Measurements from ENCODE around the gene C1orf35. TPM values are rescaled to one million over a fixed set of nuclear protein-coding genes. Genes with fewer than 3 reads are reported as not detected.

C1orf35 gene
- 63.3 and 93.0 TPM in 2 replicates for total RNA-seq (2014; rRNA removed)
- percentile 89 among the genes with signal in this experiment for Bru-seq, nascent RNA
- percentile 92 among the genes with signal in this experiment for BruChase-seq, experiment 1, labeled RNA remaining after a 6-hour chase
- BruChase-seq, experiment 2, labeled RNA remaining after a 2-hour chase, result percentile 95 among the genes with signal in this experiment
- long read RNA-seq, transcript C1orf35-201 (8 exons, 1,427 nt), result major isoform, 31 of 139 reads
- long read RNA-seq, partial matches to known transcripts, result 84 of 139 reads
- long read RNA-seq, other reads (novel, unspliced or antisense), result 19 of 139 reads

DNA sequence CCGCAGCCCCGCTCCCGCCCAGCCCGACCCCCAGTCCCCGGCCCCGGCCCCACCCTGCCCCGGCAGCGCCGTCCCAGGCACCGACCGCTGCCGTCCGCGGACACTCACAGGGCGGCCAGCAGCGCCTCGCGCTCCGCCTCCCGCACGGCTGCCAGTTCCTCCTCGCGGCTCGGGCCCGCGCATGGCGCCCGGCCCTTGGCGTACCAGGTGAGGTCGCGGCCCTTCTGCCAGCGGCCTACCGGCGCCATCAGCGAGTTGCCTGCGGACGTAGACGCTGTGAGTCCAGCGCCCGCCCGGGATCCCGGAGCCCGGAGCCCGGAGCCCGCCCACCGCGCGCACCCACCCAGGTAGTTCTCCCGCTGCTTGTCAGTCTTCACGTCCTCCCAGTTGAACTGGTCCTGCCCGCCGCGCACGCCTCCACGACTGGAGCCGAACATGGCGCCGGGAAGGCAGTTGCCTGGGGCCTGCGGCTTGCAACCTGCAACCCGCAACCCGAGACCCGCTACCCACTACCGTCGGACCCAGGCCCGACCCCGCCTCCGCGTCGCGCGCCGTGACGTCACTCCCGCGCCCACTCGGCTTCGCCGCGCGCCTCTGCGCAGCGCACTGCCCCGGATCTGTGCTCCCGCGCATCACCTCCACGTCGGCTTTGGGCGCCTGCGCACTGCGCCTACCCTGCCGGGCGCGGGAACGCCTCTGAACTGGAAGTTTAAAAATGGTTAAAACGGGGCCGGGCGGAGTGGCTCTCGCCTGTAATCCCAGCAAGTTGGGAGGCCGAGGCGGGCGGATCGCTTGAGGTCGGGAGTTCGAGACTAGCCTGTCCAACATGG lies at the start of gene C1orf35:
C1orf35 (minus strand) TSS at position 535 of the 830 bp plus-strand sequence; CDS start at position 437, 98 bp downstream.
- Histone ChIP-seq H3K9ac (ENCODE audit: low read length) (peak within 1 kb of the TSS; percentile 91), H3K4me2 (ENCODE audit: low read length) (peak within 1 kb of the TSS; percentile 89), H3F3A (ENCODE audit: low read length, unreplicated experiment) (peaks cover 14% of the 10 kb centered on the region), H2AFZ (ENCODE audit: low read length) (peak within 1 kb of the TSS; percentile 93), H3K9me2 (replicated peaks; ENCODE audit: low read length) (no peaks in the 10 kb centered on the region), H3K27me3 (ENCODE audit: low read length) (no peaks in the 10 kb centered on the region), H3K27ac (ENCODE audit: low read length) (peak within 1 kb of the TSS; percentile 42), H3K4me1 (ENCODE audit: insufficient read depth, low read length) (peaks cover 27% of the 10 kb centered on the region), H3K79me2 (ENCODE audit: low read length) (peaks cover 61% of the 10 kb centered on the region), H3K36me3 (ENCODE audit: low read depth, low read length) (peaks cover 43% of the 10 kb centered on the region), H4K20me1 (ENCODE audit: low read length) (peaks cover 28% of the 10 kb centered on the region), H3K9me3 (ENCODE audit: low read length) (no peaks in the 10 kb centered on the region), H3K4me3 (ENCODE audit: low read length) (peak within 1 kb of the TSS; percentile 79)
- ChIA-PET POLR2A (ENCODE audit: unreplicated experiment) (no interaction called here), CTCF (no interaction called here)
- intact Hi-C loops (cut with micrococcal nuclease), result loop anchor here (1.0 to 10.0 kb wide), 3 partner anchors 20 to 538 kb away; partner anchors contain the start of genes ARF1 and ZNF678
- ATAC-seq, result peak; percentile 71
- no TSS peak for BruUV-seq (replicated peaks)
- TF ChIP-seq EZH2 (IDR thresholded peaks at IDR 0.05; ENCODE audit: low read length, unreplicated experiment), result no peak
- no peak for TF ChIP-seq EZH2phosphoT487 (IDR thresholded peaks at IDR 0.05; ENCODE audit: borderline replicate concordance, low read length)
- TF ChIP-seq, protein P1, sequence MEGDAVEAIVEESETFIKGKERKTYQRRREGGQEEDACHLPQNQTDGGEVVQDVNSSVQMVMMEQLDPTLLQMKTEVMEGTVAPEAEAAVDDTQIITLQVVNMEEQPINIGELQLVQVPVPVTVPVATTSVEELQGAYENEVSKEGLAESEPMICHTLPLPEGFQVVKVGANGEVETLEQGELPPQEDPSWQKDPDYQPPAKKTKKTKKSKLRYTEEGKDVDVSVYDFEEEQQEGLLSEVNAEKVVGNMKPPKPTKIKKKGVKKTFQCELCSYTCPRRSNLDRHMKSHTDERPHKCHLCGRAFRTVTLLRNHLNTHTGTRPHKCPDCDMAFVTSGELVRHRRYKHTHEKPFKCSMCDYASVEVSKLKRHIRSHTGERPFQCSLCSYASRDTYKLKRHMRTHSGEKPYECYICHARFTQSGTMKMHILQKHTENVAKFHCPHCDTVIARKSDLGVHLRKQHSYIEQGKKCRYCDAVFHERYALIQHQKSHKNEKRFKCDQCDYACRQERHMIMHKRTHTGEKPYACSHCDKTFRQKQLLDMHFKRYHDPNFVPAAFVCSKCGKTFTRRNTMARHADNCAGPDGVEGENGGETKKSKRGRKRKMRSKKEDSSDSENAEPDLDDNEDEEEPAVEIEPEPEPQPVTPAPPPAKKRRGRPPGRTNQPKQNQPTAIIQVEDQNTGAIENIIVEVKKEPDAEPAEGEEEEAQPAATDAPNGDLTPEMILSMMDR (conservative IDR thresholded peaks at IDR 0.05; ENCODE audit: low read depth, low read length), result no peak
- DNase-seq, result peak; percentile 100

DNA sequence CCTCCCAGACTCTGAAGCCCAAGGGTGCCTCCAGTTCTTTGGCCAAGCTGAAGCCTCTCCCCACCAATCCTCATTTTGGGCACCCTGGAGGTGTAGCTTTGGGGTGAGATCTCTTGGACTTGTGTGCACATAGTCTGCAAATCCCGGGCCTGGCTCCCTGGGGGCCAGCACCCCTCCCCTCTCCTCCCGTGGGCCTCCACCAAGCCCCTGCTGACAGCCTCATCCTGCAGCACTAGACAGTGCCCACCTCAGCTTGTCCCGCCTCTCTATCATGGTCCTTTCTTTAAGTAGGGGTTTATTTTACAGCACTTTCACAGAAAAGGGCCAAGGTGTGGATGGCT lies 49.8 kb upstream of the C1orf35 start:
- intact Hi-C loops (cut with micrococcal nuclease), result no loop called here
- no peak overlapping the region for H3K4me2 ChIP-seq (ENCODE audit: low read length)
- BruUV-seq (replicated peaks), result no TSS peak
- H4K20me1 ChIP-seq (ENCODE audit: low read length), result no peaks in the 10 kb centered on the region
- TF ChIP-seq, protein P1 (conservative IDR thresholded peaks at IDR 0.05; ENCODE audit: low read depth, low read length), result no peak
- TF ChIP-seq EZH2phosphoT487 (IDR thresholded peaks at IDR 0.05; ENCODE audit: borderline replicate concordance, low read length) (no peak), EZH2 (IDR thresholded peaks at IDR 0.05; ENCODE audit: low read length, unreplicated experiment) (no peak)
- no peak overlapping the region for H2AFZ ChIP-seq (ENCODE audit: low read length)
- H3K27me3 ChIP-seq (ENCODE audit: low read length), result no peaks in the 10 kb centered on the region
- 0 out of 2 replicates have a peak, but pooled peaks cover under 1% of the 10 kb centered on the region for H3K79me2 ChIP-seq (ENCODE audit: low read length)
- no peak overlapping the region for H3K9ac ChIP-seq (ENCODE audit: low read length)
- H3K9me3 ChIP-seq (ENCODE audit: low read length), result no peaks in the 10 kb centered on the region
- no peak overlapping the region for H3K27ac ChIP-seq (ENCODE audit: low read length)
- no peaks in the 10 kb centered on the region for H3K4me1 ChIP-seq (ENCODE audit: insufficient read depth, low read length)
- H3K4me3 ChIP-seq (ENCODE audit: low read length), result no peak overlapping the region
- ATAC-seq (no peak), DNase-seq (no peak)
- H3F3A ChIP-seq (ENCODE audit: low read length, unreplicated experiment), result no peaks in the 10 kb centered on the region
- H3K9me2 ChIP-seq (replicated peaks; ENCODE audit: low read length), result no peaks in the 10 kb centered on the region
- ChIA-PET CTCF (interaction anchor here (1.5 kb wide), 1 partner anchor 153 kb away, joined by 11 read pairs; no protein-coding TSS in a partner anchor), POLR2A (ENCODE audit: unreplicated experiment) (no interaction called here)
- peaks cover 7% of the 10 kb centered on the region for H3K36me3 ChIP-seq (ENCODE audit: low read depth, low read length)

Data from PC-3 (cell line).